Activated CD8-positive, alpha-beta T cell treated with anti-CD3 and anti-CD28 coated beads for 36 hours (primary cell): Measurements from ENCODE around the gene OSGIN1. TPM values are rescaled to one million over a fixed set of nuclear protein-coding genes. Genes with fewer than 3 reads are reported as not detected.

ENCODE experiments used
- ATAC-seq: fragments of 200-7000 bp; cut with Tn5 transposase; one replicate; pipeline ENCODE4 v1.10.0; 2021; ENCODE audit warnings: mild to moderate bottlenecking, moderate library complexity
- CTCF ChIA-PET: fragments of 350-600 bp; sonication (Branson Sonifier 250); formaldehyde crosslinking; loops from one replicate; lab custom pipeline; 2021; ENCODE audit warnings: antibody characterized with exemption; lab: Charles Lee
- POLR2A ChIA-PET: fragments of 350-600 bp; sonication (Branson Sonifier 250); formaldehyde crosslinking; loops from one replicate; lab custom pipeline; 2021; ENCODE audit warnings: antibody characterized with exemption; lab: Charles Lee
- DNase-seq: peaks from one replicate; pipeline ENCODE4 v3.0.0-alpha.2; 2020
- H3K27ac Mint-ChIP-seq: one replicate; pipeline ENCODE4 v1.8.0; 2021; ENCODE audit warnings: mild to moderate bottlenecking, mixed read lengths
- H3K27me3 Mint-ChIP-seq: one replicate; pipeline ENCODE4 v1.8.0; 2021; ENCODE audit warnings: mixed read lengths
- H3K36me3 Mint-ChIP-seq: one replicate; pipeline ENCODE4 v1.8.0; 2021; ENCODE audit warnings: low read depth, mixed read lengths
- H3K4me1 Mint-ChIP-seq: one replicate; pipeline ENCODE4 v1.8.0; 2021; ENCODE audit warnings: low read depth, mixed read lengths
- H3K4me3 Mint-ChIP-seq: one replicate; pipeline ENCODE4 v1.8.0; 2021; ENCODE audit warnings: mild to moderate bottlenecking, moderate library complexity, mixed read lengths
- H3K9me3 Mint-ChIP-seq: one replicate; pipeline ENCODE4 v1.8.0; 2021; ENCODE audit warnings: mixed read lengths
- intact Hi-C: fragments of 100-400 bp; cut with micrococcal nuclease; formaldehyde crosslinking; loops from one replicate; pipeline ENCODE4 v1.10.0; 2022
- total RNA-seq, 2 experiments: library from RNA; stranded (reverse); gene quantifications; one replicate each; pipeline ENCODE4 v1.2.3, GENCODE V29; 2021
- TF ChIP-seq, protein P1 (sequence below): fragments of 200-600 bp; IDR thresholded peaks from one replicate; pipeline ENCODE4 v1.8.0; 2022; ENCODE audit warnings: antibody characterized with exemption, mild to moderate bottlenecking

OSGIN1 gene
- total RNA-seq, 2 experiments from 2014 or later = 0.56 to 0.67 TPM

GRCh38 chr16:83955218-83956130, 2.4 kb downstream of the OSGIN1 start:
- no peak overlapping the region for H3K4me3 Mint-ChIP-seq
- TF ChIP-seq, protein P1, sequence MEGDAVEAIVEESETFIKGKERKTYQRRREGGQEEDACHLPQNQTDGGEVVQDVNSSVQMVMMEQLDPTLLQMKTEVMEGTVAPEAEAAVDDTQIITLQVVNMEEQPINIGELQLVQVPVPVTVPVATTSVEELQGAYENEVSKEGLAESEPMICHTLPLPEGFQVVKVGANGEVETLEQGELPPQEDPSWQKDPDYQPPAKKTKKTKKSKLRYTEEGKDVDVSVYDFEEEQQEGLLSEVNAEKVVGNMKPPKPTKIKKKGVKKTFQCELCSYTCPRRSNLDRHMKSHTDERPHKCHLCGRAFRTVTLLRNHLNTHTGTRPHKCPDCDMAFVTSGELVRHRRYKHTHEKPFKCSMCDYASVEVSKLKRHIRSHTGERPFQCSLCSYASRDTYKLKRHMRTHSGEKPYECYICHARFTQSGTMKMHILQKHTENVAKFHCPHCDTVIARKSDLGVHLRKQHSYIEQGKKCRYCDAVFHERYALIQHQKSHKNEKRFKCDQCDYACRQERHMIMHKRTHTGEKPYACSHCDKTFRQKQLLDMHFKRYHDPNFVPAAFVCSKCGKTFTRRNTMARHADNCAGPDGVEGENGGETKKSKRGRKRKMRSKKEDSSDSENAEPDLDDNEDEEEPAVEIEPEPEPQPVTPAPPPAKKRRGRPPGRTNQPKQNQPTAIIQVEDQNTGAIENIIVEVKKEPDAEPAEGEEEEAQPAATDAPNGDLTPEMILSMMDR = no peak
- ATAC-seq = no peak
- peaks cover 8% of the 10 kb centered on the region for H3K4me1 Mint-ChIP-seq
- no peaks in the 10 kb centered on the region for H3K36me3 Mint-ChIP-seq
- POLR2A ChIA-PET = interaction anchor here (1.2 to 1.7 kb wide), 2 partner anchors 12 to 108 kb away, joined by 3 read pairs; no protein-coding TSS in a partner anchor
- no peak overlapping the region for H3K27ac Mint-ChIP-seq
- H3K9me3 Mint-ChIP-seq = no peaks in the 10 kb centered on the region
- intact Hi-C loops = loop anchor here (5.0 to 10.0 kb wide), 2 partner anchors 112 to 219 kb away; no protein-coding TSS in a partner anchor
- DNase-seq = no peak
- H3K27me3 Mint-ChIP-seq = peaks cover 17% of the 10 kb centered on the region
- CTCF ChIA-PET = interaction anchor here (0.8 to 4.7 kb wide), 13 partner anchors 7 to 533 kb away, joined by 3 to 85 read pairs (median 5); no protein-coding TSS in a partner anchor

- ATAC-seq = peak; percentile 57
- peaks cover 17% of the 10 kb centered on the region for H3K27me3 Mint-ChIP-seq
- intact Hi-C loops = loop anchor here (5.0 to 10.0 kb wide), 2 partner anchors 111 to 218 kb away; no protein-coding TSS in a partner anchor
- H3K9me3 Mint-ChIP-seq = no peaks in the 10 kb centered on the region
- H3K4me1 Mint-ChIP-seq = peaks cover 8% of the 10 kb centered on the region
- POLR2A ChIA-PET = interaction anchor here (1.0 to 1.7 kb wide), 3 partner anchors 107 to 119 kb away, joined by 3 read pairs; no protein-coding TSS in a partner anchor
- CTCF ChIA-PET = interaction anchor here (0.6 to 4.7 kb wide), 38 partner anchors 8 to 549 kb away, joined by 3 to 85 read pairs (median 4); partner anchors contain the start of genes MBTPS1 and TAF1C
- DNase-seq = peak; percentile 88
- H3K27ac Mint-ChIP-seq = no peak overlapping the region
- no peaks in the 10 kb centered on the region for H3K36me3 Mint-ChIP-seq
- TF ChIP-seq, protein P1 = peak; percentile 90
- no peak overlapping the region for H3K4me3 Mint-ChIP-seq
These were observed 3.6 kb downstream of the OSGIN1 start for GRCh38 chr16:83956336-83957289.

- CTCF ChIA-PET = interaction anchor here (0.9 to 4.7 kb wide), 25 partner anchors 8 to 230 kb away, joined by 3 to 85 read pairs (median 4); partner anchors contain the start of genes MBTPS1 and TAF1C
- Mint-ChIP-seq H3K36me3 (no peaks in the 10 kb centered on the region), H3K9me3 (no peaks in the 10 kb centered on the region), H3K27ac (no peak overlapping the region), H3K4me3 (no peak overlapping the region), H3K27me3 (peaks cover 17% of the 10 kb centered on the region), H3K4me1 (peaks cover 8% of the 10 kb centered on the region)
- intact Hi-C loops = loop anchor here (5.0 to 10.0 kb wide), 2 partner anchors 110 to 217 kb away; no protein-coding TSS in a partner anchor
- TF ChIP-seq, protein P1 = no peak
- no peak for ATAC-seq
- POLR2A ChIA-PET = interaction anchor here (1.0 to 1.7 kb wide), 3 partner anchors 106 to 118 kb away, joined by 3 read pairs; no protein-coding TSS in a partner anchor
- DNase-seq = no peak
These were observed 4.3 kb downstream of the OSGIN1 start for GRCh38 chr16:83957296-83957855.

- H3K27ac Mint-ChIP-seq = no peak overlapping the region
- peaks cover 17% of the 10 kb centered on the region for H3K27me3 Mint-ChIP-seq
- POLR2A ChIA-PET = interaction anchor here (1.0 kb wide), 1 partner anchor 107 kb away, joined by 3 read pairs; no protein-coding TSS in a partner anchor
These were observed 5.3 kb downstream of the OSGIN1 start for GRCh38 chr16:83958137-83958845.

More at GRCh38 chr16:83958137-83958845, 5.3 kb downstream of the OSGIN1 start:
- peaks cover 4% of the 10 kb centered on the region for H3K4me1 Mint-ChIP-seq
- DNase-seq = no peak
- no peak for ATAC-seq
- intact Hi-C loops = loop anchor here (5.0 to 10.0 kb wide), 2 partner anchors 109 to 217 kb away; no protein-coding TSS in a partner anchor
- H3K36me3 Mint-ChIP-seq = no peaks in the 10 kb centered on the region
- H3K9me3 Mint-ChIP-seq = no peaks in the 10 kb centered on the region
- TF ChIP-seq, protein P1 = no peak
- H3K4me3 Mint-ChIP-seq = no peak overlapping the region
- CTCF ChIA-PET = interaction anchor here (1.1 to 4.7 kb wide), 9 partner anchors 11 to 217 kb away, joined by 3 to 85 read pairs (median 6); no protein-coding TSS in a partner anchor
